Measurements from ENCODE around the gene DNAH10.

The DNAH10 gene

GRCh38 chr12:123891011-123891410 is 128.9 kb downstream of the DNAH10 start:
- no peak for FAIRE-seq

GRCh38 chr12:123891516-123892179 is 129.5 kb downstream of the DNAH10 start:
- no peak for FAIRE-seq

- no peak for FAIRE-seq
Observed at GRCh38 chr12:123892180-123892559, 130.1 kb downstream of the DNAH10 start.

GRCh38 chr12:123892853-123893252 is 130.8 kb downstream of the DNAH10 start:
- FAIRE-seq, result no peak

GRCh38 chr12:123893276-123893675 is 131.2 kb downstream of the DNAH10 start:
- no peak for FAIRE-seq

GRCh38 chr12:123894823-123895345 is 132.8 kb downstream of the DNAH10 start:
- no peak for FAIRE-seq

GRCh38 chr12:123895451-123895850 is 133.3 kb downstream of the DNAH10 start:
- FAIRE-seq, result no peak

GRCh38 chr12:123896767-123897166 is 134.7 kb downstream of the DNAH10 start:
- no peak for FAIRE-seq

- FAIRE-seq, result no peak
Observed at GRCh38 chr12:123897221-123897620, 135.1 kb downstream of the DNAH10 start.

GRCh38 chr12:123898673-123899072 is 136.6 kb downstream of the DNAH10 start:
- FAIRE-seq, result no peak

GRCh38 chr12:123899368-123899767 is 137.3 kb downstream of the DNAH10 start:
- no peak for FAIRE-seq

GRCh38 chr12:123900871-123901376 is 138.8 kb downstream of the DNAH10 start:
- no peak for FAIRE-seq

GRCh38 chr12:123902821-123903220 is 140.7 kb downstream of the DNAH10 start:
- FAIRE-seq, result no peak

GRCh38 chr12:123903301-123904065 is 141.4 kb downstream of the DNAH10 start:
- FAIRE-seq, result no peak

GRCh38 chr12:123905319-123905925 is 143.3 kb downstream of the DNAH10 start:
- FAIRE-seq, result peak; percentile 91

- FAIRE-seq, result no peak
Observed at GRCh38 chr12:123906711-123907420, 144.8 kb downstream of the DNAH10 start.

- no peak for FAIRE-seq
Observed at GRCh38 chr12:123907726-123908476, 145.8 kb downstream of the DNAH10 start.

GRCh38 chr12:123908884-123909725 is 147.0 kb downstream of the DNAH10 start:
- no peak for FAIRE-seq

GRCh38 chr12:123910057-123910456 is 148.0 kb downstream of the DNAH10 start:
- no peak for FAIRE-seq

- FAIRE-seq, result no peak
Observed at GRCh38 chr12:123910761-123911193, 148.7 kb downstream of the DNAH10 start.
